ENCODE measurements around the gene BORCS6. TPM values are rescaled to one million over a fixed set of nuclear protein-coding genes. Genes with fewer than 3 reads are reported as not detected.
A peak's percentile ranks its signal among the peaks of the same experiment; 100 is the strongest.

Gene BORCS6
- total and polyA plus RNA-seq, 9 donors: 3.7 to 5.7 (median 5.0) TPM

DNA sequence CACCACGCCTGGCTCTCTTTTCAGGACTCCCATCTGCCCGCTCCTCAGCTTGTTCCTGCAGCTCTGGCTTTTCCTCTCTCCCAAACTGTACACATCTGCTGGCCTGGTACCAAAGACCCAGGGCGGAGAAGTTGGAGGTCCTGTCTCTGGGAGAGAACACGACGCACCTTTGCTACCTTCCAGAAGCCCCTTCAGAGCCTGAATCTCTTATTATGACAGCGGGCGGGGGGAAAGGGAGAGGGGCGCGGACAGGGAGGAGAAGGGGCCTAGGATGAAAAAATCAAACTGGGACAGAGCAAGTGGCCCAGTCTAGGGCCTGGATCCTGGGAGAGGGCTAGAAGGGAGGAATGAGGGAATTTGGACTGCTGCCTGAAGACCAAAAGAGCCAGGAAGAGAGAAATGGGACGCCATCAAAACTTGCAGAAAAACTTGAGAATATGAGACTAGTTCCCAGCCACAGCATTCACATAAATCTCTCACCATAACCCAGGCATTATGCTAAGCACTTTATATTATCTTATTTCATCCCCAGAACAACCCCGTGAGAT, 35.3 kb downstream of the BORCS6 start:
- Histone ChIP-seq H3K4me1 (ENCODE audit: control insufficient read depth, insufficient read depth, low read length) (peaks cover 70% of the 10 kb centered on the region), H3K27ac (ENCODE audit: low read length) (peak overlapping the region; percentile 98), H3K27me3 (ENCODE audit: control insufficient read depth, insufficient read depth, low read length) (no peaks in the 10 kb centered on the region), H3K9me3 (replicated peaks; ENCODE audit: control insufficient read depth, low read depth, low read length) (no peaks in the 10 kb centered on the region), H3K4me3 (ENCODE audit: low read length) (peak overlapping the region; percentile 88), H3K36me3 (ENCODE audit: control insufficient read depth, insufficient read depth, low read length) (peaks cover 18% of the 10 kb centered on the region)
- 18% methylated on average over 4 of the region's 11 CpGs for WGBS (ENCODE audit: insufficient coverage)
- DNase-seq: peak; percentile 86

DNA sequence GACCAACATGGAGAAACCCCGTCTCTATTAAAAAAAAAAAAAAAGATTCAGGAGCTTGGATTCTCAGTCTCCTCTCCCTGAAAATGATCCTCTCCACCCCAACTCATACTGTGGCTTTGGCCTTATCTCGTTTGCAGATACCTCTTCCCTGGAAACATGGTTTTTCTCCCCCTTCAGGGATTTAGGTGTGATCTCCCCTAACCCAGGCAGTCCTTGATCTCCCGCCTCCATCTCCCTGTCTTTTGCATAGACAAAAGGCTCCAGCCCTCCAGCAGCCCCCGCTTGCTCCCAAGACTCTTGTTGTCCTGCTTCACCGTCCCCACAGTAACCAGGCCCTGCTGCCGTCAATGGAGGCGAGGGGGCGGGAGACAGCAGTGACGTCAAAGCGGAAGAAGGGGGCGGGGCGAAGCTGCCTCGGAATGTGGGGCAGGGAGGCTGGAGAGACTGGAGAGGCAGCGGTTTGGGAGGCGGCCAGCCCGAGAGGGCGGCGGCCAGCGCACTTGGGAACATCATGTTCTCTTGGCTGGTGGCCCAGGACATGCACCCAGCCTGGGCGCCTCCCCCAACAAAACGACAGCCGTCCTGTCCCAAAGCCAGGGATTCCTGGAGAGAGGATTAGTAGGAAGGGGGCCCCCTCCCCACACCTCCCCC, 35.9 kb downstream of the BORCS6 start:
- Histone ChIP-seq H3K9me3 (replicated peaks; ENCODE audit: control insufficient read depth, low read depth, low read length) (no peaks in the 10 kb centered on the region), H3K4me1 (ENCODE audit: control insufficient read depth, insufficient read depth, low read length) (peaks cover 70% of the 10 kb centered on the region), H3K27me3 (ENCODE audit: control insufficient read depth, insufficient read depth, low read length) (no peaks in the 10 kb centered on the region), H3K4me3 (ENCODE audit: low read length) (peak overlapping the region; percentile 88), H3K27ac (ENCODE audit: low read length) (peak overlapping the region; percentile 98), H3K36me3 (ENCODE audit: control insufficient read depth, insufficient read depth, low read length) (peaks cover 18% of the 10 kb centered on the region)
- 0% methylated on average over 14 of the region's 22 CpGs for WGBS (ENCODE audit: insufficient coverage)
- peak; percentile 99 for DNase-seq

DNA sequence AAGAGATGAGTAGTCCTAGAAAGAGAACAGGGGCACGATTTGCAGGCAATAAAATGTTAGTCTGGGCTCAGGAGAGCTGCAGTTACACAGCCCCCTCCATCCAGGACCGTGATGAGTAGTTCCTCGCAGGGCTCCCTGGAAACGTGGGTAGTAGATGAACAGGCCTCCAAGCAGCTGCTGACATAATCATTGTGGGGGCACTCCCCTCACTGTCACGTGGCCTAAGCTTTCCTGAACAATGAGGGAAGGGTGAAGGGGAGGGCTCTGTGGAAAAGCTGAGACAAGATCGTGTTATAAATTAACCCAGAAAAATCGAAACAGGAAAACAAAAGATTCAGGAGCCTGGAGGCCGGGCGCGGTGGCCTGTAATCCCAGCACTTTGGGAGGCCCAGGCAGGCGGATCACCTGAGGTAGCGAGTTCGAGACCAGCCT, 36.4 kb downstream of the BORCS6 start:
- Histone ChIP-seq H3K9me3 (replicated peaks; ENCODE audit: control insufficient read depth, low read depth, low read length) (no peaks in the 10 kb centered on the region), H3K27me3 (ENCODE audit: control insufficient read depth, insufficient read depth, low read length) (no peaks in the 10 kb centered on the region), H3K4me3 (ENCODE audit: low read length) (peak overlapping the region; percentile 31), H3K27ac (ENCODE audit: low read length) (peak overlapping the region; percentile 98), H3K4me1 (ENCODE audit: control insufficient read depth, insufficient read depth, low read length) (peaks cover 69% of the 10 kb centered on the region), H3K36me3 (ENCODE audit: control insufficient read depth, insufficient read depth, low read length) (peaks cover 22% of the 10 kb centered on the region)
- 7% methylated on average over 10 of the region's 13 CpGs for WGBS (ENCODE audit: insufficient coverage)
- DNase-seq: peak; percentile 98

DNA sequence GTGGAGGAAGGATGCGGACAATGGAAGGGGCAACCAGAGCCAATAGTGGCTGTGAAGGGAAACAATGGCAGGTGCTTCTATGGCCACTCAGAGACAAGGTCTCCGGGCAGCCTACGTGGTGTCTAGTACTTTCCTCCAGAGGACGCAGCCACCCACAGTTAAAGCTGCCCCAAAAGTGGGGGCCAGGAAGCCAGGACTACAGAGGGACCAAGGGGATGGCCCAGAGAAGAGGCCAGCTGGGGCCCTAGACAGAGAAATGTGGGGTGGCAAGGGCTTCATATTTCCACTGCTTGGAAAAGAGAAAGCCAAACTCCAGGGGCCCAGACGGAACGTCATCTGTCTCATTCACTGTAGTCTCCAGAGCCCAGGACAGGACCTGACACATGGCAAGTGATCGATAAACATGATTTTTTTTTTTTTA, 36.9 kb downstream of the BORCS6 start:
- Histone ChIP-seq H3K27ac (ENCODE audit: low read length) (peak overlapping the region; percentile 98), H3K4me3 (ENCODE audit: low read length) (peak overlapping the region; percentile 66), H3K4me1 (ENCODE audit: control insufficient read depth, insufficient read depth, low read length) (peaks cover 65% of the 10 kb centered on the region), H3K9me3 (replicated peaks; ENCODE audit: control insufficient read depth, low read depth, low read length) (no peaks in the 10 kb centered on the region), H3K36me3 (ENCODE audit: control insufficient read depth, insufficient read depth, low read length) (peaks cover 24% of the 10 kb centered on the region), H3K27me3 (ENCODE audit: control insufficient read depth, insufficient read depth, low read length) (no peaks in the 10 kb centered on the region)
- peak; percentile 61 for DNase-seq
- WGBS (ENCODE audit: insufficient coverage): 44% methylated on average over 7 of the region's 7 CpGs

DNA sequence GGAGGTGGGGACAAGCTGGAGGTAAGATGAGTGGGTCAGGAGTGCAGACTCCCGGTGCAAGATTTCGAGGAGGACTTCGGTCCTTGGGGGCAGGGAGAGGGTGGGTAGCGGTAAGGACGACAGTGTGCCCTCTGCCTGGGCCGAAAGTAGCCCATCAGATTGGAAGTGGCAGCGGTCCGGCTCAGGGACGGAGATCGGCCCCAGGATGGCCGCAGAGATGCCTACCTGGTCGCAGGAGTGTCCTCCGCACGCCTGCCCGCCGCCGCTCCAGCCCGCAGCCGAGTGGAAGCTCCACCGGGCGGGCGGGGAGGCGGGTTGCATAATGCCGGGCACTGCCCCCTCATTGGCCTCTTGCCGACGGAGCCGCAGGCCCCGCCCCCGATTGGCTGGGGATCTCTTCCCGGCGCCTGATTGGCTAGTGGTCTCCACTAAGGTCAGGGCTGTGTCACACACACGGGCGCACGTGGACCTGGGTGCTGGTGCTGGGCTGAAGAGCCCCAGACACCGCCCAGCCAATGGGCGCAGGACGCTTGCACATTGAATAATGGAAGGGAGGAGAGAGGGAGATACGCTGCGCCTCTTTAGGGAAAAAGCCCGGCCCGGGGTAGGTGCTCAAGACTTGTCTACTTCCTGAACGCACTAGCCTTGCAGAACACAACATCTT, 37.7 kb downstream of the BORCS6 start, which contains the start of gene PER1:
Gene PER1, minus strand, starts transcription at position 293 of the 664 bp plus-strand sequence. CDS start 1,698 bp downstream, outside the sequence.
- Histone ChIP-seq H3K4me1 (ENCODE audit: control insufficient read depth, insufficient read depth, low read length) (peaks cover 65% of the 10 kb centered on the region), H3K36me3 (ENCODE audit: control insufficient read depth, insufficient read depth, low read length) (peaks cover 32% of the 10 kb centered on the region), H3K4me3 (ENCODE audit: low read length) (peak within 1 kb of the TSS; percentile 66), H3K27me3 (ENCODE audit: control insufficient read depth, insufficient read depth, low read length) (no peaks in the 10 kb centered on the region), H3K27ac (ENCODE audit: low read length) (peak within 1 kb of the TSS; percentile 98), H3K9me3 (replicated peaks; ENCODE audit: control insufficient read depth, low read depth, low read length) (no peaks in the 10 kb centered on the region)
- WGBS (ENCODE audit: insufficient coverage): 2% methylated on average over 36 of the region's 42 CpGs
- DNase-seq: peak; percentile 94

DNA sequence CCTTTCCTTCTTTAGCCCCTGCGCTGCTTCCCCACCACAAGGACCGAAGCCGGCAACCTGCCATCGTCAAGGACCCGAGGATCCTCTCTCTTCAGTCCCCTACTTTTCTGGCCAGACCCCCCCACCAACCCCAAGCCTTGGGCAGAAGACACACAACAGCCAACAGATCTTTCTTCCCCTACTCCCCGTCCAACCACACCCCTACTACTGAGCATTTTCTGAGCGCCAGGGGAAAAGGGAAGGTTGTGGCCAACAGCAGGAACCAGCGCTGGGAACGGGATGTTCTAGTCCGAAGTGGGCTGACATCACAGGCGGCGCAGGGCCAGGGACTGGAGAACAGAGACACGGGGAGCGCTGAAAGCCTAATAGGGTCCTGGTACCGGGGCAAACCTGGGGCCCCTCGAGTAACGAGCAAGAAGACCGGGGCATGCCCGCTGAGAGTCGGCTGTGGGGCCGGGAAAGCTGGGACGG, 38.3 kb downstream of the BORCS6 start:
- 0% methylated on average over 21 of the region's 22 CpGs for WGBS (ENCODE audit: insufficient coverage)
- Histone ChIP-seq H3K27ac (ENCODE audit: low read length) (peak overlapping the region; percentile 98), H3K36me3 (ENCODE audit: control insufficient read depth, insufficient read depth, low read length) (peaks cover 38% of the 10 kb centered on the region), H3K9me3 (replicated peaks; ENCODE audit: control insufficient read depth, low read depth, low read length) (no peaks in the 10 kb centered on the region), H3K27me3 (ENCODE audit: control insufficient read depth, insufficient read depth, low read length) (no peaks in the 10 kb centered on the region), H3K4me1 (ENCODE audit: control insufficient read depth, insufficient read depth, low read length) (peaks cover 59% of the 10 kb centered on the region), H3K4me3 (ENCODE audit: low read length) (peak overlapping the region; percentile 66)
- DNase-seq: peak; percentile 95

DNA sequence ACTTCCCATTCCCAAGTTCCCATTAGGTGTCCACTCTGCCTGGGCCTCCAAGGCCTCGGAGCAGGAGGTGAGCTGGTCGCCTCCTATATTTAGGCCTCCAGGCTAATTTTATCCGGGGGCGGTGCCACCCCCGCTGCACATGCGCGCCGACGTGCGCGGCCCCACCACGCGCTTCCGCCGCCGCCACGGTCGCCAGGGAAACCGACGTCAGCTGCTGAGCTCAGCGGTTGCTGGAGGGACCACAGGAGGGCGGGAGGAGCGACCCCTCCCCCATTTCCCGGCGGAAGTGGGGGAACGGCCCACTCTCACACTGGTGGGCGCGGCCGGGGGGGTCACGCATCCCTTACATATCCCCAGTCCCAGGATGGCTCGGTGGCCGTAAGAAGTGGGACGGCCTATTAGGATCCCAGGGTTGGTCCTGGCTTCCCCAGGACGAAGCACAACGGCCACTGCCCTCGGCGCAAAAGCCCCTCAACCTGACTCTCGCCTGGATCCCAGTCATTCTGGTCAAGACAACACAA, 38.8 kb downstream of the BORCS6 start:
- H3K27me3 ChIP-seq (ENCODE audit: control insufficient read depth, insufficient read depth, low read length): no peaks in the 10 kb centered on the region
- H3K36me3 ChIP-seq (ENCODE audit: control insufficient read depth, insufficient read depth, low read length): peaks cover 43% of the 10 kb centered on the region
- under 1% methylated on average over 38 of the region's 38 CpGs for WGBS (ENCODE audit: insufficient coverage)
- peak overlapping the region; percentile 66 for H3K4me3 ChIP-seq (ENCODE audit: low read length)
- DNase-seq: peak; percentile 98
- H3K9me3 ChIP-seq (replicated peaks; ENCODE audit: control insufficient read depth, low read depth, low read length): no peaks in the 10 kb centered on the region
- H3K4me1 ChIP-seq (ENCODE audit: control insufficient read depth, insufficient read depth, low read length): peaks cover 58% of the 10 kb centered on the region
- H3K27ac ChIP-seq (ENCODE audit: low read length): peak overlapping the region; percentile 98

DNA sequence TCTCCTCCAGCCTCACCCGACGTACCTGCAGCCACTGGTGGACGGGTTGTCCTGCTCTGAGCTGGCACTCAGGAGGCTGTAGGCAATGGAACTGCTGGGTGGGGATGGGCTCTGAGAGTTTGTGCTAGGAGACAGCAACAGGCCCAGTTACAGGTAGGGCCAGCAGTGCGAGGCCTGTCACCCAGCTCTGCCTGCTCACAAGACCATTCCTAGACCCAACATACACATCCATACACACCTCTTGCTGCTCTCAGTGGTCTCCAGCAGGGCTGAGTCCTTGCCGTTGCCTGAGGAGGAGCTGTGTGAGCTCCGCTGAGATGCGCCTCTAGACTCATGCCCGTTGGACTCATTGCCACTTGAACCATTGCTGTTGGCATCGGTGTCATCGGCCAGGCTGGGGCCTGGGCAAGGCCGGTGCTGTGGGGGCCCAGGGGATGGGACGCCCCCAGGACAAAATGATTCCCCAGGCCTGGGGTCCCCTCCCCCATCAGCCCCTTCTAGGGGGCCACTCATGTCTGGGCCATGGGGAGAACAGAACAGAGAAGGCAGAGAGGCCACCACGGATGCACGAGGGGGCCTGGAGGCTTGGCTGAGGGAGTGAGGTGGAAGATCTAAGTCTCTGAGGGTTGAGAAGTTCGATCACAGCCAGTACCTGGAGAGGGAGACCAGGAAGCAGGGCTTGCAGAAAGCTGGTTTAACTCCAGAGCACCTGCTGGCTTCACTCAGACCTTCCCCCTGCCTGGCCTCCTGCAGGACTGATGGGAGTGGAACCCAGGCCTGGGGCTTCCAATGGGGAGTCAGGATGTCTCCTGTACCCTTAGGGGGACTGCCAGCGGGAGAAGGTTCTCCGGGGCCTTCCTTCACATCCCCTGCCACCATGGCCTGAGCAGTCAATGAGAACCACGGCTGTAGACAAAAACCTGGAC, 39.5 kb downstream of the BORCS6 start:
- no peaks in the 10 kb centered on the region for H3K9me3 ChIP-seq (replicated peaks; ENCODE audit: control insufficient read depth, low read depth, low read length)
- no peaks in the 10 kb centered on the region for H3K27me3 ChIP-seq (ENCODE audit: control insufficient read depth, insufficient read depth, low read length)
- peaks cover 53% of the 10 kb centered on the region for H3K4me1 ChIP-seq (ENCODE audit: control insufficient read depth, insufficient read depth, low read length)
- H3K4me3 ChIP-seq (ENCODE audit: low read length): peak overlapping the region; percentile 20
- peak; percentile 46 for DNase-seq
- peak overlapping the region; percentile 98 for H3K27ac ChIP-seq (ENCODE audit: low read length)
- 52% methylated on average over 10 of the region's 18 CpGs for WGBS (ENCODE audit: insufficient coverage)
- H3K36me3 ChIP-seq (ENCODE audit: control insufficient read depth, insufficient read depth, low read length): peaks cover 50% of the 10 kb centered on the region

DNA sequence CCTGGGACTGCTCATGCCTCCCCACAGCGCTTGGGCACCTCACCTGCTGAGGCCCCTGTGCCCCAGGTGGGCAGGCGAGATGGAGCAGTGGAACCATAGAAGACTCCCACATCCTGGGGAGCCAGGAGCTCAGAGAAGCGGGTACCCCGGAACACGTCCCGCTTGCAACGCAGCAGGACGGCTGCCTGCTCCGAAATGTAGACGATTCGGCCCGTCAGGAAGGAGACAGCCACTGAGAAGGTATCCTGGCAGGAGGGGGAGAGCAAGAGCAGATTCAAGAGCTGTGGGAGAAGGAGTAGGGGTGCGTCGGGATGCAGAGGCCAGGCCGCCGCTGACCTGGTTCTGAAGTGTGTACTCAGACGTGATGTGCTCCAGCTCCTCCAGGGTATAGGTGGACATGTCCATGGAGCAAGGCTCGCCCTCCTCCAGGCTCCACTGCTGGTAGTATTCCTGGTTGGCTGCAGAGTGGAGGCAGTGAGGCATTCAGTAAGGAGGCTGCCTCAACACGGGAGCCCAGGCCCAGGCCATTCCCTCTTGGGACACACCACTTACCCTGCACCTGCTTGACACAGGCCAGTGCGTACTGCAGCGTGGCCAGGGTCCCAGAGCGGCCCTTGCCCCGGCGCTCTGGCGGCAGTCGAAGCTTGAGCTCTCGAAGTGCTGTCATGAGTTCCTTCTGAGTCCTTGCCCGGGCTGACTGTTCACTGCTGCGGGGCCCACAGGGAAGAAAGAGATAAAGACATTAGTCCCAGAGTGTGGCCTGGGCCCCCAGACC, 40.4 kb downstream of the BORCS6 start:
- Histone ChIP-seq H3K27me3 (ENCODE audit: control insufficient read depth, insufficient read depth, low read length) (no peaks in the 10 kb centered on the region), H3K36me3 (ENCODE audit: control insufficient read depth, insufficient read depth, low read length) (peaks cover 58% of the 10 kb centered on the region), H3K4me1 (ENCODE audit: control insufficient read depth, insufficient read depth, low read length) (peaks cover 45% of the 10 kb centered on the region), H3K9me3 (replicated peaks; ENCODE audit: control insufficient read depth, low read depth, low read length) (no peaks in the 10 kb centered on the region), H3K4me3 (ENCODE audit: low read length) (no peak overlapping the region), H3K27ac (ENCODE audit: low read length) (peak overlapping the region; percentile 98)
- 94% methylated on average over 28 of the region's 29 CpGs for WGBS (ENCODE audit: insufficient coverage)
- peak; percentile 30 for DNase-seq
